ENCODE results near the gene OBSL1.

- TF ChIP-seq EZH2 (IDR thresholded peaks at IDR 0.05; ENCODE audit: borderline replicate concordance, low read depth, low read length, poor library complexity, severe bottlenecking) (no peak), CTCF (conservative IDR thresholded peaks at IDR 0.05; ENCODE audit: low read depth, low read length) (no peak)
Observed at GRCh38 chr2:219514836-219515235, 56.5 kb downstream of the OBSL1 start.
